Activated CD8-positive, alpha-beta memory T cell treated with anti-CD3 and anti-CD28 coated beads for 48 hours (primary cell): Measurements from ENCODE around the gene POLR2L.

Experiments used
- DNase-seq, 3 experiments: peaks; one replicate each; pipeline ENCODE4 v3.0.0-alpha.2; 2020; ENCODE audit warnings: low read depth in 2 of 3, low spot score in 2 of 3

Gene POLR2L

DNA sequence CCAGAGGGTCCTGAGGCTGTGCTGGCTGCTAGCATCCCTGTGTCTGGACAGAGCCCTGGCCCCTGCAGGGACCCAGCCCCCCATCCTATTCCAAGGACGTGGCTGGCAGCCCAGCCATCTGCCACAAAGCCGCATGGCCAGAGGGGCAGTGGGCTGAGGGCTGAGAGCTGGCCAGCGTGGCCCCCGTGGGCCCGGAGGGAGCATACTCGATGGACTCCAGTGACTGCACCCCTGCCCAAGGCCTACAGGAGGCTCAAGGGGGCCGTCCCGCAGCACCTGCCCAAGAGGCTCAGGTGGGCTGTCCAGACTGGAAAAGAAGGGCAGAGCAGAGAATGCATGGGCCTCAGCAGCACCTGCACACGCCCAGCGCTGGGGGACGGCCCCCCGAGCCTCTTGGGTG is 13.5 kb upstream of the POLR2L start:
- no peak for DNase-seq

DNA sequence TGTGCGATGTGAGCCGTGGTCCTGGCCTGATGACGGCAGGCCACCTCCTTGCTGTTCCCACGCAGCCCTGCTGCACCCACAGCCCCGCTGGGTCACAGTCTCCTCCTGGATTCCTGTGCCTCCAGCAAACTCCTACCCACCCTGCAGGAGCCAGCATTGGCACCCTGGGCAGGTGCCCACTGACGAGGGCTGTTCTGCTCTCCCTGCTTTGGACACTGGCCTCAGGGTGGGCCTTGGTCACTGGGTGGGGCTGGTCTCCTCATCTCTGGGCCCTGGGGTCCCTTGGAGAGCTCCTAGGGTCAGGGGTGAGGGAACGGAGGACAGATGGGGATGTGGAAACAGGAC is 13.0 kb upstream of the POLR2L start:
- DNase-seq: no peak

DNA sequence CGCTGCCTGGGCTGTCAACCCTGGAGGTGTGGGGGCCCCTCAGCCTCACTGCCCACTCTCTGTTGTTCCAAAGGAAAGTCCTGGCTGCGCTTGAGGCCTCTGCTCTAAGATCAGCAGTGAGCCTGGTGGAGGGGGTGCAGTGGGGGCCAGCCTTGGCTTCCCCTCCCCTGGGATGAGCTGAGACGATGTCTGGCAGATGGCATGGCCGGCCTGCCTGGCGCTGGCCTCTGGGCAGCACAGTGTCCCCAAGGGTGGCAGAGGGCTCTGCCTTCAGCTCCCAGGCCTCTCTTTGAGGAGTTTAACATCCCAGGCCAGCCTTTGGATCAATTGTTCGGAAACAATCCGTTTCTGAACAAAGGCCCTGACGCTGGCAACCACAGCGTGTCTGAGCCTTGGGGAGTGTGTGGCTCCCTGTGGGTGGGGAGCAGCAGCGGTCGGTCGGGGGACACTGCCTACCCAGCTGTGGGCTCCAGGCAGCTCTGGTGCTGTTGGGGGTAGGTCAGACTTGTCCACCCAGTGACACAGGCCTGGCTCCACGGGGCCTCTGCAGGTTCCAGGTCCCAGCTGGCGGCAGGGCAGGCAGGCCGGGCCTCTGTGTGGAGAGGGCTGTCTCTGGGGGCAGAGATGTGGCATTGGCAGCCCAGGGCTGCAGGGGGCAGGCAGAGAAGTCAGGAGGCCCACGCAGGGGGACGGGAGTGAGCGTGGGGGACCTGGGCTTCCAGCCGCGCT is 12.4 kb upstream of the POLR2L start:
- DNase-seq: no peak

DNA sequence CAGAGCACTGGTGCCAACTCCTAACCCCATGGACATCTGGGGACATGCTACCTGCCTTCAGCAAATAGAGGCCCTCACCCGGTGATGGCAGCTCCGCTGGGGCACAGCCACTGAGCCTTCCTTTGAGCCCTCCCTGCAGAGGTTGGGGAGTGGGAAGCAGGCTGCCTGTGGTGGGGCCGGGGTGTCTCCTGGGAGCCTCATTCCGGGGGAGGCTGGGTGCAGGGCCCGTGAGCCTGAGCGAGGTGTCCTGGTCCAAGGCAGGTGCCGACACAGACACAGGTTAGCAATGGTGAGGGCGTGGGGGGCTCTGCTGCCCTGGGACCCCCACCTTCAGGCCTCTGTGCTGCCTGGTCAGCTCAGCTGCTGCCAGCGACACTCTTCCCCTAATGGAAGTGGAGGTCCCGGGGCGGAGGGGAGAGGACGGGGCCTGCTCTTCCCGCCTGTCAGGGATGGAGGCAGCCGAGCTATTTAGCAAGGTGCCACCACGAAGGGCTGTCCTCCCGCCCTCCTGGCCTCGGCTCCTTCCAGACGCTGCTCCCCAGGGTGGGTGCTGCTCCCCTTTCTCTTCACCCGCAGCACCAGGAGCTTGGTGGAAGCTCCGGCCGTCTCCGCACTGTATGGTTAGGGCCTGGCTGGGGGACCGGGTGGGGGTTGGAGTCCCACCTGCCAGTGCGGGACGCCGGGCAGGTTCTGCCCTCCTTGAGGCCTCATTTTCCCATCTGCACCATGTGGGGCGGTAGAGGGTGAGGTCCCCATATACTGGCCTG is 11.5 kb upstream of the POLR2L start:
- DNase-seq: no peak

DNA sequence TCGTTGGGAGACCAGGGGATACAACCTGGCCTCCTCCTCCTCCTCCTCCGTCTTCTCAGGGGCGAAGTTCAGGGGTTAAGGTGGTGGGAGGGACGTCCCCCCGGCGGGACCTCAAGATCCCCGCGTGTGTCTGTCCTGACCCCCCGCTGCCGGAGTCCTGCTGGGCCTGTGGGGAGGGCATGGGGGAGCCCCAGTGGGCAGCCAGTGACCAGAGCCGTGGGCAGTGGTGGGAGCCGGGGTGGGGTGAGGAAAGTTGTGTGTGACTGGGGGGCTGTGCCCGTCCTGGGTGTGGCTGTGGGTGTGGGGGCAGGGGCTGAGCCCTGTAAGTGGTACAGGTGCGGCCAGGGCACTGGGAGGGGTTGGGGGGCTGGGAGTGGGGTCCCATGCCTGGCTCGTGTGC is 10.4 kb upstream of the POLR2L start:
- DNase-seq: no peak

DNA sequence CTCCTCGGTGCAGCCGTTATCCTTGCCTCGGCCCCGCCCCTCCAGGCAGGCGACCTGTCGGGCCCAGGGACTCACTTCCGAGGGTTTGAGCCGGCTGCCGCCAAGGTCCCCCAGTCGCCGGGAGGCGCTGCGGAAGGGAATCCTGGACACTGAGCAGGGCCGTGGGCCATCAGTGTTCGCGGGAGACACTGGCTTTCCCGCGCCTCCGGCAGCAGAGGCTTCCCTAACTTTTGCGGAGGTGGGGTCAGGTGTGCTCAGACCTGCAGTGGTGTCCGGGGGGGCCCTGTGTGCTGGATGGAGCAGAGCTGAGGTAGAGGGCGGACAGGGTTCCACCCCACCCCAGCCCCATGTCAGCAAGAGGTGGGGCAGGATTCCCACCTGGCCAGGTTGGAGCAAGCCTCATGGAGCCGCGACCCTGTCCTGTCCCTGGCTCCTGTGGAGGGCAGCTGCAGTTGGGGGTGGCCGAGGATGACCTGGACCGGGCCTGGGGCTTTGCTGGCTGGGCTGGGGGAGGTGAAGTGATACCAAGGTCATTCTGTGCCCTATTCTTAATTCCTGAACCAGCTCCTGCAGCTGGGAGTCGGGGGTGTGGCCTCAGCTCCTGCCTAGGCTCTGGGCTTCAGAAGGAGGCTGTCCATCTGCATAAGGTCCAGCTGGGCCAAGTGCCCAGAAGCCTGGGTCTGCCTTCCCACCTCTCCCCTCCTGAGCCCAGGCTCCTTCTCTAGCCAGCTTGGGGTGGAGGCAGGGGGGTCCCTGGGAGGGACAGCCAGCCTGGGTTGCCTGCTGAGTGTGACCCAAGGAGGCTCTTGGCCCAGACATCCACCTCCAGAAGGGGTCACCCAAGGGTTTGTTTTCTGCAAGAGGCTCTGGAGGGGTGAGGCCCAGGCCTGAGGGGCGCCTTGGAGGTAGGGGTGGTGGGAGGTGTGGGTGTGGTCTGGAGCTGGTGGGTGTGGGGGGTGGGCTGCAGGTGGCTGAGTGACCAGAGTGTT is 8.7 kb upstream of the POLR2L start:
- DNase-seq: no peak

DNA sequence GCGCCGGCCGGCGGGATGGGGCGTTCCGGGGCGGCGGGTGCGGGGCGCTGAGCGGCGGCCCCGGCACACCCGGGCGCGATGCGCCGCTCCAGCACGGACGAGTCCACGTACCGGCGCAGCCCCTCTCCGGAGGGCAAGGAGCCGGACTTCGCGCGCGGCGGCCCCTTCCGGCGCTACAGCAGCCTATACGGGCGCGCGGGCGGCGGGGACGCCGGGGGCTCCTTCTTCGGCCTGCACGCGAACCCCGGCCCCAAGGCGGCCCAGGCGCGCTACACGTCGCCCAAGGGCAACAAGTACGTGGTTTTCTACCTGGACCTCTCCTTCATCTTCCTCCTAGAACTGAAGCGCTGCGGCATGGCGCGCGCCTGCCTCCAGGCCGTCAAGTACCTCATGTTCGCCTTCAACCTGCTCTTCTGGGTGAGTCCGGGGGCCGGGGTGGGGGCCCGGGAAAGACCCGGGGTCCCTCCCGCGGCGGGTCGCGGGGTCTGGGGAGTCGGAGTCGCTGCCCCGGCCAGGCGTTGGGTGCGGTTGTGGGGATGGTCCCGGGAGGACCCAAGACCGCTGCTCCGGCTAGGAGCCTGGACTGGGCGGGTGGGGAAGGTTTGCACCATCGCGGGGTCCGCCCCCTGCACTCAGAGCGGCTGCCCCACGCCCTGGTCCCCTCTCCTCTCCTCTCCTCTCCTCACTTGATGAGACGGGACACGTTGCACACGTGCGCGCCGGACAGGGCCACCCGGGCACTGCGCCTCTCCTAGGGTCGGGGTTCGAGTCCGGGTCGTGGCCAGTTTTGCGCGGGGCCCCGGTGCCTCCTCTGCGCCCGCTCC is 7.8 kb upstream of the POLR2L start:
- no peak for DNase-seq

DNA sequence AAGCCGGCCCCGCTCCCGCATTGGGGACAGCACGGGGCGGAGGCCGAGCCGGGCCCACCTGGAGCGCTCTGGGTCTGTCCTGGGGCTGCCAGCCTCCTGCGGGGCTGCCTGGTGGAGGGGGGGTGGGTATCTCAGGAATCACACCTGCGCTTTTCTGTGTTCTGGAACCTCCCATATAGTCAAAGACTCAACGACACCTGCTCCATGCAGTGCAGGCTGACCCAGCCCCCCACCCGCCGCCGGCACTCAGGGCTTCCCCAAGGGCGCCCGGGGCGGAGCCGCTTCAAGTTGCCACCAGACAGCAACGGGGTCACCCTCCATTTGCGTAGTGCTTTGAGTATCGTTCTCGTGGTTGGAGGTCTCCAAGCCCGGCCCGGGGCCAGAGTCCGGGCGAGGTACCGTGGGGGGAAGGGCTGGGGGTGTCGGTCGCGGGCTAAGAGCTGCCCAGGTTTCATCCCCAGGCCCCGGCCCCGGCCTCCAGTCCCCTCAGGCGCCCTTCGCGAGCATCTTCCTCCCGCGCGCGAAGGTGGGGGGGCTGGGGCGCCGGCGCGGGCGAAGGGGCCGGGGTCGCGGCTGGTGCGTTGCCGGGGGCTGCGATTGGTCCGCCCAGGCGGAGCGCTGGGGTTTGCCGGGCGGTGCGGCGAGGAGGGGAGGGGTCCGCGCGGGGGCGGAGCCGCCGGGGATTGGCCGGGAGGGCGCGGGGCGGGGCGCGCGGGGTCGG is 6.9 kb upstream of the POLR2L start:
- no peak for DNase-seq

DNA sequence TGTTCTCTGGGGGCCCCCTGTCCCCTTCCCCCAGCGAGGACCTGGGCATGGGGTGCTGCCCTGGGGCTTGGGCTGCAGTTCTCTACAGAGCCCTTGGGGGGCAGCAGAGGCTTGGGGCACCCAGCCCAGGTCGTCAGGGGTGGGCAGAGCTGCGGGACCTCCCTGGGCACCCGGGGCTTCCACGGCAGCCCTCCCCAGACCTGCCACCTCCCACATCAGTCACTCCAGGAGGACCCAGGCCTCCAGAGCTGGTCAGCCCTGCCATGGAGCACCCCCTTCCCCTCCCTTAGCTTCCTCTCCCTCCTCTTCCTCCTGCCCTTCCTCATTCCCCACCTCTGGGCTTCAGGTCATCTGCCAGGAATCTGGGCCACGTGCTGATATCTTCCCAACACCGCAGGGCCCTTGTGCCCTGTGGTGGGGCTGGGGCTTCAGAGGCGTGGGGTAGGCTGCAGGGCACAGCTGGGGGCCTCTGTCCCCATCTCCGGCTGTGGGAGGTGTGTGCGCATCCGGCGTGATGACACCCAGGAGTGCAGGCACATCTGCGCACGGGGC is 6.1 kb upstream of the POLR2L start:
- DNase-seq: peak in 2 of 3 experiments; percentile 53 to 70

DNA sequence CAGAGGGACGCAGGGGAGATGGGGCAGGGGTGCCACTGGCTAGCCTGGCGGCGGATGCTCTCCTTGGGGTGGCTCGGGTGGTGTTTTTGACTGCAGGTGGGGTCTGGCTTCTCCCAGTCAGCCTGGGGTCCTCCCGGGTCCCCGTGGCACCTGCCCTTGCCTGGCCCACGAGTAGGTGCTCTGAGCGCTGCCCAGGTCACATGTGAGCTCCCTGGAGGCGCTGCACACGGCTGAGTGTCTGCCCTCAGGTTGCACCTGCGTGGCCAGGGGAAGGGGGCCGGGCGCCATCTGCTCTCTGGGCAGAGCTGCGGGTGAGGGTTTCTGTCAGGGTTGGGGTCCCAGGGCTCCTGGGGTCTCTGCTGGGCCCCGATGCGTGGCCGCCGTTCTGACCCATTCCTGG is 5.5 kb upstream of the POLR2L start:
- no peak for DNase-seq

DNA sequence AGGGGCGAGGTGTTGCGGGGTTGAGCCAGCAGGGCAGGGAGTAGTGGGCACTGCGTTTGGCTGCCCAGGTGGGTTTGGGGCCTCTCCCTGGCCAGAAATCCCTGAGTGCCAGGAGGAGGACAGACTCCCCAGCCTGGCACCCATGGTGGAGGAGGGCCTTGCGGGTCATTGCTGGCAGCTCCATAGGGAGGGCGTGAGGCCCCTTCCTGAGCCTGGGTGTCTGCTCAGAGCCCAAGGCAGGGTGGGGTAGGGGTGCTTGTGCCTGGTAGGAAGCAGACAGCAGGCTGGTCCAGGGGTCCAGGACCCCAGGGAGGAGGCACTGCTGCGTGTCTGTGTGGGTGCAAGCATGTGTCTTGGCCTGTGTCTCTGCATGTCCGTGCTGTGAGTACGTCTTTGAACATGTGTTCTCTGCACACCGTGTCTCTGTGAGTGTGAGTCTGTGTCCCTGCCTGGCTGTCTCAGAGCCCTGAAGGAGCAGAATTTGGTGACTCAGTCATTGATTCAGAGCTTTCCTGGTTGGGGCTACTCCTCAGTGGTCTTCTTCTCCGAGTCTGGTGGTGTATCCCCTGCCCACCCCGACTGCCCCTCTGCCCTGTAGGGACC is 4.3 kb upstream of the POLR2L start:
- no peak for DNase-seq

DNA sequence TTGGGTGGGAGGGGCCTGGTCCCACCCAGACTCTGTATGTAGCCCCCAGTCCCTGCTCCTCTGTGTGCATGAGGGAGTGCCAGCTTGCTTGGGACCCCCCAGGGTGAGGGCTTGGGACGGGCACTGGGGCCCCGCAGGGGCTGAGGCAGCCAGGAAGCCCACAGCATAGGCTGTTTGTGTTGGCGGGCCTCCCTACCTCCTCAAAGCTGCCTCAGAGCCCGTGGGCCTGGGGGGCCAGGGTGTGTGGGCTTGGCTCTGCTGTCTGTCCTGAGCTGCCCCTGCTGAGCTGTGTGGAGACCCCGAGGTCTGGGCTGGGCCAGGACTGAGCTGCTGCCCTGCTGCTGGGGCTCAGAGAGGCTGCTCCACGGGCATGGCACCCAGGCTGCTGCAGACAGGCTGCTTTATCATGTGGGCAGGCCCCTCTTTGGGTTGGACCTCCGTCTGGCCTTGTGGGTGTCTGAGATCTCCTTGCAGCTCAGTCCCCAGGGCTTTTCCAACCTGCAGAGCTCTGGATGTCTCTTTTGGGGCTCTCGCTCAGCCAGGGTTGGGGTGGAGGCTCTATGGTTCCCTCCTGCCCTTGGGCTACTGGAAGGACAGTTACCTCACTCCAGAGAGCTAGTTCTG is 3.7 kb upstream of the POLR2L start:
- no peak for DNase-seq

DNA sequence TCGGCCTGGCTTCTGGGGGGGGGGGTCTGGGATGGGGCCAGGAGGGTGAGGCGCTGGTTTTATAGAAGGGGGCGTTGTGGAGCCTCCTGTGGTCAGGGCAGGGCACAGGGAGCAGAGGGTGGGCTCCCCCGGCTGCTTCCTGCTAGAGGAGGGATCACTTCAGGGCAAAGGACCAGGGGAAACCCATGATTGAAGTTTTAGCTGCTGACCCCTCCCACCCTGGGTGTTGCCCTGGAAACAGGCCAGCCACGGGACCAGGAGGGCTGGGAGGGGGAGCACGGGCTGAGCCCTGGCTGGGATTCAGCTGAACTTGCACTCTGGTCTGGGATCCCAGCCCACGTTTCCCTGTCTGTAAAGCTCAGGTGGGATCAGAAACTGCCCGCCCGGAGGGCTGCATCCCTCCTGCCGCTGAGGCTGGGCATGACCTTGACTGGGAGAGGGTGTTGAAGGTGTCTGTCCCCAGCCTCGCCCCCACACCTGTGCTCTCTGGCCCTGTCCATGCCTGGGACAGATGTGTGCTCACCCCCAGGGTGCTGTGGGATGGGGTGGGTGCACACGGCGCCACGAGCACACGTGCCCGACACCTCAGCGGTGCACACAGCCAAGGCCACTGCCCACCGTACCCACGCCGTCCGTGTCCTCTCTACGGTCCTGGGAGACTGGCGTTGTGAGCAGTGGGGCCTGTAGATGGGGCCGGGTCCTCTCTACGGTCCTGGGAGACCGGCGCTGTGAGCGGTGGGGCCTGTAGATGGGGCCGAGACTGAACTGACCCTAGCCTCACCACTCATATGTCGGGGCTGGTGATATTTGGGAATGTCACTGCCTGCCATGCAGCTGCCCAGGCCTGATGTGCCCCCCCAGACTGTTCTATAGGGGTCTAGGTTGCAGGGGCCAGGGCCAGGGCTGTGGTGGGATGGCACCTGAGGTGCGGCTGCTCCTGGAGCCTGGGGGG is 2.6 kb upstream of the POLR2L start:
- no peak for DNase-seq

DNA sequence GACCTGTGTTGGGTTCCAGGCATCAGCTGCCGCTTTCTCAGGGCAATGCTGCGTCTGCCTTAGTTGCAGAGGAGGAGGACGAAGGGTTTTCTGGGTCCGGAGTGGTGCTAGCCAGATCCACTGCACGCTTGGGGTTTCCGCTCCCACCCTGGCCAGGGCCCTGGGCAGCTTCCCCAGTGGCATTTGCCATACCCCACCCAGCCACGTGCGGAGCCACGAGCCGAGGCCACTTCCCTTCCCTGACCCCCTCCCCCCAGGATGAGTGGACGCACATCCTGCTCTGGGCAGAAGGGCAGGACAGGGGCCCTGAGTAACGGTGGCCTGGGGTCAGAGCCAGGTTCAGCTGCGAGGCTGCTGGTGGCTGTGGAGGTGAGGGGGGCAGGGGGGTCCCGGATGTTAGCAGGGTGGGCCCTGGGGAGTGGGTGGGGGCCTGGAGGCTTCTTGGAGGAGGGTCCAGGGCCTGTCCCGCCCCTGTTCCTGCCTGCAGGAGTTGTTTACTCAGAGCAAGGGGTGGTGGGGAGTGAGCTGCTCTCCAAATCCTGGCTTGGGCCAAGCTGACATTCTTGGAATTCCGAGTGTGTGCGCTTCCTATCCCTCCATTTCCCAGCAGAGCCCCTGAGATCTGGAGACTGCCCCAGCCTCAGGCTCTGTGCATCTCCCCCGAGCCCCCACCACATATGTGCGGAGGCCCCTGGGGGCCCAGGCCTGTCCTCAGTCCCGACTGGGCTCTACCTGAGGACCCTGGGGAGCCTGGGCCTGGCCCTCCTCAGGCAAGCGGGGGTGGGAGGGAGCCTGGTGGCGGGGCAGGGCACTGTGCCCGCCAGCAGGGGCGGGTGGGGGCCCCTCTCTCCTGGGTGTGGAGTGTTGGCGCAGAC is 1.7 kb upstream of the POLR2L start:
- DNase-seq: no peak

DNA sequence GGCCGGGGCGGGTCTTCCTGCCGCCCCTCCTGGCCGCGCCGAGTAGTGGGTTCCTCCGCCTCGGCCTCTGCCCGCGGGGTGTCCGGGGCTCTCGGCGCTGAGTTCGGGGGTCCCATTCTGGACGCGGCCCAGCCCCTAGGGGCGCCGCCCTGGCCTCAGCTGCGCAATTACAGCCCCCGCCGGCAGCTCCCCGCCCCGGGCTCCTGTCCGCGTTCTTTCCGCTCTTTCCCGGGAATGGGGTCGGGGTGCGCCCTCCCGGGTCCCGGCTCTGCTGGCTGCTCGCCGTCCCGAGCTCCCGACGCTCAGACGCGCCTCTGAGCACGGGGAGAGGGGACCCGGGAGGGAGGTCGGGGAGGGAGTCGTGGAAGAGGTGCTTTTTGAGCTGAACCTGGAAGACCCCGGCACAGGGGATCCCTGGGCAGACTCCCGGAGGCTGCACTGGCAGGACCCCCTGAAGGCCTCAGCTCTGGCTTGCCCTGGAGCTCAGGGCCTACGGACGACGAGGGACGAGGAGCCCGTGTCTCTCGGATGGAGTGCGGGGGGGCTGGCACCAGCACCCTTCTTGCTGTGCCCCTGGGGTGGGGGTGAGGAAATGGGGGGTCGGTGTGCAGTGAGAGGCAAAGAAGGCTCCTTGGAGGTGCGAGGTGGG is 881 bp upstream of the POLR2L start:
- no peak for DNase-seq

DNA sequence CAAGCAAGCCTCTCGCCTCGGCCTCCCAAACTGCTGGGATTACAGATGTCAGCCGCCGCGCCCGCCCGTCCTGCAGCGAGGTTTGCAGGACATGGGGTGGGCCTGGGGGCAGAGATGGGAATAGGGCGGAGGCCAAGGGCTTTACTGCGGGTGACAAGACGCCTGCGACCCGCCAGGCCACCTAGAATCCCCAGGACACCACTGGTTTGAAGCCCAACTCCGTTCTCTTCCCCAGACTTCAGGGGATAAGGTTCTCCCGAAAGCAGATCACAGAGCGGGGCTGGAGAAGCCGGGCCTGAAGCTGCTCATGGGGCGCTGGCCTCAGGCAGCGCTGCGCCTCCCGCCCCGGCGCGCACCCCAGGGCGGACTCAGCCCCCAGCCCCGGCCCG is 354 bp downstream of the POLR2L start:
- no peak for DNase-seq
